A673 (cell line): ENCODE measurements around the gene ZNF827.

Experiments
- CTCF ChIP-seq: fragments of 300-800, 200-600 bp; sonication (generic); conservative IDR thresholded peaks from 2 replicates; pipeline ENCODE4 v1.5.1; 2017; ENCODE audit warnings: low read depth, mild to moderate bottlenecking, antibody characterized with exemption, low read length, moderate library complexity, mixed read lengths
- EZH2 ChIP-seq: fragments of 200-600 bp; sonication (generic); IDR thresholded peaks from 2 replicates; pipeline ENCODE4 v1.6.1; 2017; ENCODE audit warnings: borderline replicate concordance, low read depth, mild to moderate bottlenecking, mixed read lengths, antibody characterized with exemption, low read length; ENCODE audit not compliant: poor library complexity, severe bottlenecking

- TF ChIP-seq CTCF (no peak), EZH2 (no peak)
Observed at GRCh38 chr4:145770124-145770523, 168.5 kb downstream of the ZNF827 start.
